HepG2 (cell line): ENCODE measurements around the gene BEAN1. TPM values are rescaled to one million over a fixed set of nuclear protein-coding genes. Genes with fewer than 3 reads are reported as not detected.
A peak's percentile ranks its signal among the peaks of the same experiment; 100 is the strongest.

Source experiments
- DNMT1 ChIP-seq: sonication (generic); formaldehyde crosslinking; IDR thresholded peaks from 2 replicates; pipeline ENCODE4 v1.5.1; 2020; ENCODE audit warnings: mild to moderate bottlenecking, missing genetic modification reagents
- FOXA3 ChIP-seq: IDR thresholded peaks from 2 replicates; pipeline ENCODE4 v1.6.1; 2016; ENCODE audit warnings: missing genetic modification reagents, missing compliant biosample characterization
- HBP1 ChIP-seq: IDR thresholded peaks from 2 replicates; pipeline ENCODE4 v1.6.1; 2016; ENCODE audit warnings: low read depth, control low read depth
- IKZF1 ChIP-seq: fragments of 450-650 bp; IDR thresholded peaks from 2 replicates; pipeline ENCODE4 v1.7.1; 2016
- IRX3 ChIP-seq: sonication (generic); formaldehyde crosslinking; IDR thresholded peaks from 2 replicates; pipeline ENCODE4 v1.8.1; 2023; ENCODE audit warnings: mild to moderate bottlenecking, low read depth, missing genetic modification reagents, borderline replicate concordance
- KDM1A ChIP-seq: IDR thresholded peaks from 2 replicates; pipeline ENCODE4 v1.6.1; 2016; ENCODE audit warnings: missing compliant biosample characterization
- MED13 ChIP-seq: sonication (generic); formaldehyde crosslinking; IDR thresholded peaks from 2 replicates; pipeline ENCODE4 v1.5.0; 2020; ENCODE audit warnings: missing genetic modification reagents
- NR1H2 ChIP-seq: sonication (generic); formaldehyde crosslinking; IDR thresholded peaks from 2 replicates; pipeline ENCODE4 v1.8.1; 2022; ENCODE audit warnings: low read depth, missing genetic modification reagents, borderline replicate concordance
- SP1 ChIP-seq, 2 experiments: fragments of 450-650 bp in 1 of 2; sonication (generic) in 1 of 2; formaldehyde crosslinking in 1 of 2; IDR thresholded peaks; 2 replicates each; pipeline versions ENCODE4 v1.4.0 to v1.6.1; 2016 to 2020; ENCODE audit warnings: missing genetic modification reagents in 1 of 2
- SRSF1 ChIP-seq: fragments of 200-400 bp; formaldehyde crosslinking; optimal IDR thresholded peaks from 2 replicates; pipeline ENCODE3; 2017; ENCODE audit warnings: mild to moderate bottlenecking, low read depth, low read length, moderate library complexity
- SUZ12 ChIP-seq: fragments of 150-350 bp; IDR thresholded peaks from 2 replicates; pipeline ENCODE4 v1.6.1; 2014; ENCODE audit warnings: low read depth, low read length
- ZNF136 ChIP-seq: sonication (generic); formaldehyde crosslinking; IDR thresholded peaks from 2 replicates; pipeline ENCODE4 v1.8.1; 2022; ENCODE audit warnings: low read depth, mild to moderate bottlenecking, moderate library complexity, missing genetic modification reagents
- ZNF234 ChIP-seq: sonication (generic); formaldehyde crosslinking; conservative IDR thresholded peaks from 2 replicates; pipeline ENCODE4 v1.5.1; 2020; ENCODE audit warnings: mild to moderate bottlenecking, missing genetic modification reagents
- ZNF333 ChIP-seq: sonication (generic); formaldehyde crosslinking; IDR thresholded peaks from 2 replicates; pipeline ENCODE4 v1.4.0; 2020; ENCODE audit warnings: mild to moderate bottlenecking, missing genetic modification reagents, borderline replicate concordance
- ZNF350 ChIP-seq: sonication (generic); formaldehyde crosslinking; IDR thresholded peaks from 2 replicates; pipeline ENCODE4 v1.4.0; 2020; ENCODE audit warnings: mild to moderate bottlenecking, low read depth, missing genetic modification reagents, borderline replicate concordance
- ZNF414 ChIP-seq: sonication (generic); formaldehyde crosslinking; IDR thresholded peaks from 2 replicates; pipeline ENCODE4 v1.5.0; 2020; ENCODE audit warnings: missing genetic modification reagents
- ZNF501 ChIP-seq: sonication (generic); formaldehyde crosslinking; IDR thresholded peaks from 2 replicates; pipeline ENCODE4 v1.5.1; 2020; ENCODE audit warnings: mild to moderate bottlenecking, moderate library complexity, missing genetic modification reagents
- ZNF558 ChIP-seq: sonication (generic); formaldehyde crosslinking; IDR thresholded peaks from 2 replicates; pipeline ENCODE4 v1.9.0; 2022; ENCODE audit warnings: mild to moderate bottlenecking, missing genetic modification reagents, borderline replicate concordance
- ZNF615 ChIP-seq: sonication (generic); formaldehyde crosslinking; IDR thresholded peaks from 2 replicates; pipeline ENCODE4 v1.5.0; 2020; ENCODE audit warnings: mild to moderate bottlenecking, missing genetic modification reagents, borderline replicate concordance
- ZNF616 ChIP-seq: sonication (generic); formaldehyde crosslinking; IDR thresholded peaks from 2 replicates; pipeline ENCODE4 v1.5.0; 2020; ENCODE audit warnings: low read depth, mild to moderate bottlenecking, missing genetic modification reagents
- ZNF672 ChIP-seq: sonication (generic); formaldehyde crosslinking; IDR thresholded peaks from 2 replicates; pipeline ENCODE4 v1.8.1; 2022; ENCODE audit warnings: missing genetic modification reagents
- ZNF772 ChIP-seq: sonication (generic); formaldehyde crosslinking; IDR thresholded peaks from 2 replicates; pipeline ENCODE4 v1.5.0; 2020; ENCODE audit warnings: mild to moderate bottlenecking, missing genetic modification reagents
- ZNF781 ChIP-seq: sonication (generic); formaldehyde crosslinking; IDR thresholded peaks from 2 replicates; pipeline ENCODE4 v1.5.1; 2020; ENCODE audit warnings: borderline replicate concordance, mild to moderate bottlenecking, missing genetic modification reagents; ENCODE audit errors: not compliant biosample characterization
- polyA plus RNA-seq, 8 experiments: library from polyadenylated mRNA; depleted of rRNA in 3 of 8; stranded (reverse) in 7 of 8; unstranded in 1 of 8; fragments of >200 nt; fragmentation: Illumina TruSeq in 4 of 8; extraction: Trizol in 4 of 8; gene quantifications; 2 replicates each; pipeline versions ENCODE4 v1.2.1 to v1.2.3, GENCODE V29; 2011 to 2016; ENCODE audit warnings: low read depth in 4 of 8, missing spikeins in 1 of 8, mixed read lengths in 1 of 8; ENCODE audit not compliant: insufficient read depth in 1 of 8
- total RNA-seq, 5 experiments: library from RNA; depleted of rRNA; stranded (reverse); fragments of >200 nt; fragmentation: Illumina TruSeq; extraction: Trizol; gene quantifications; 2 replicates each; pipeline ENCODE4 v1.2.3, GENCODE V29; 2016; ENCODE audit warnings: low read depth in 1 of 5
- TF ChIP-seq, protein P1 (sequence below): sonication (generic); formaldehyde crosslinking; IDR thresholded peaks from 2 replicates; pipeline ENCODE4 v1.8.0; 2023; ENCODE audit warnings: mild to moderate bottlenecking, missing genetic modification reagents
- TF ChIP-seq, protein P2 (sequence below): IDR thresholded peaks from 2 replicates; pipeline ENCODE4 v1.6.1; 2016; ENCODE audit warnings: low read depth, borderline replicate concordance
- TF ChIP-seq, protein P3 (sequence below): sonication (generic); formaldehyde crosslinking; IDR thresholded peaks from 2 replicates; pipeline ENCODE4 v1.4.0; 2020; ENCODE audit warnings: mild to moderate bottlenecking, missing genetic modification reagents

Gene BEAN1
- total and polyA plus RNA-seq, 2 of the 13 experiments (the other 11 are each of a cell fraction or from before 2014, with no cell fraction given), result 0.53 to 1.4 TPM

DNA sequence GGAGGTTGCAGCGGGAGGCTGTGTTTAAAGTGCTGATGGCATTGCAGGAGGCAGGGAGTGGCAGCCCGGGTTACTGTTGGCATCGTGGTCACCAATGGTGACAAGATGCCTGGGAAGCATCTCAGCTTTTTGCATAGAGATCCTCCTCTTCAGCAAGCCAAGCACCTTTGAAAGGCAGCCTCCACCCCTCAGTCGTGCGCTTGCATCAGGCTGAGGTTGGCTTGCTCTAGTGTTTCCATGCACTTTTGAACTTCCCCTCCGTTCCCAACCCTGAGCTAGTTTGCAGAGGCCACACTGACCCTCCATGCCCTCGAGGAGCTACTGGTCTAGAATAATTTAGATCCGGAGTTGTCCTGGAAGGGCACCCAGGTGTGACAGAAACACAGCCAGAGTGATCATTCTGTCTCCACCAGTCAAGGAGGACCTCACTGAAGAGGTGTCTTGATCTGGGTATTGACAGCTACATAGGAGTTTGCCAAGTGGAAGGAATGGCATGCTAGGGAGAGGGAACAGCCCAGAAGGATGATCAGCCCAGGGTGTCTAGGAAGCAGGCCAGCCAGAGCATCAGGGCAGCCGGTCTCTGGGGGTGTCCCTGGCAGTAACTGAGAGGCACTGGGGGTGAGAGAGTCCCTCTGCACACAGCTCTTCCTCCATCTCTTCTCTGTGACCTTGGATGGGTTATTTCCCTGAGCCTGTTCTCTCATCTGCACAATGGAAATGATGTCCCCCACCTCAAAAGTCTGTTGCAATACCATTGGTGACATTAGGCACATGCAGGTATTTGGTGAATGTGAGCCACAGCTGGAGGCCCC is 7.7 kb downstream of the BEAN1 start (continued):
- TF ChIP-seq, protein P1, sequence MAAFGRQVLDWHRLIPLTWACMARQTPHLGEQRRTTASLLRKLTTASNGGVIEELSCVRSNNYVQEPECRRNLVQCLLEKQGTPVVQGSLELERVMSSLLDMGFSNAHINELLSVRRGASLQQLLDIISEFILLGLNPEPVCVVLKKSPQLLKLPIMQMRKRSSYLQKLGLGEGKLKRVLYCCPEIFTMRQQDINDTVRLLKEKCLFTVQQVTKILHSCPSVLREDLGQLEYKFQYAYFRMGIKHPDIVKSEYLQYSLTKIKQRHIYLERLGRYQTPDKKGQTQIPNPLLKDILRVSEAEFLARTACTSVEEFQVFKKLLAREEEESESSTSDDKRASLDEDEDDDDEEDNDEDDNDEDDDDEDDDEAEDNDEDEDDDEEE (CRISPR knock-in tag), result no peak
- TF ChIP-seq HBP1 (CRISPR knock-in tag) (peak; percentile 28; the same call in 1 of the 2 replicates), SP1 (IDR thresholded peaks at IDR 0.05) (no peak), SP1 (CRISPR knock-in tag; IDR thresholded peaks at IDR 0.05) (peak; percentile 10; the same call in 1 of the 2 replicates), MED13 (no peak), ZNF672 (CRISPR knock-in tag) (no peak), ZNF234 (CRISPR knock-in tag) (no peak), ZNF350 (CRISPR knock-in tag) (peak; percentile 74), ZNF781 (no peak), NR1H2 (no peak), IKZF1 (no peak), ZNF501 (CRISPR knock-in tag) (0 out of 2 replicates have a peak, but pooled peaks have one; percentile 53), KDM1A (CRISPR knock-in tag) (no peak), ZNF333 (peak; percentile 29; the same call in 1 of the 2 replicates), ZNF772 (CRISPR knock-in tag) (0 out of 2 replicates have a peak, but pooled peaks have one; percentile 46), ZNF136 (no peak), IRX3 (CRISPR knock-in tag) (no peak), ZNF615 (CRISPR knock-in tag) (no peak), ZNF616 (CRISPR knock-in tag) (no peak), FOXA3 (peak; percentile 60), DNMT1 (CRISPR knock-in tag) (0 out of 2 replicates have a peak, but pooled peaks have one; percentile 19), ZNF414 (CRISPR knock-in tag) (0 out of 2 replicates have a peak, but pooled peaks have one; percentile 52), ZNF558 (CRISPR knock-in tag) (no peak), SUZ12 (no peak), SRSF1 (no peak)
- TF ChIP-seq, protein P2, sequence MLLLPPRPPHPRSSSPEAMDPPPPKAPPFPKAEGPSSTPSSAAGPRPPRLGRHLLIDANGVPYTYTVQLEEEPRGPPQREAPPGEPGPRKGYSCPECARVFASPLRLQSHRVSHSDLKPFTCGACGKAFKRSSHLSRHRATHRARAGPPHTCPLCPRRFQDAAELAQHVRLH (CRISPR knock-in tag), result peak; percentile 91
- TF ChIP-seq, protein P3, sequence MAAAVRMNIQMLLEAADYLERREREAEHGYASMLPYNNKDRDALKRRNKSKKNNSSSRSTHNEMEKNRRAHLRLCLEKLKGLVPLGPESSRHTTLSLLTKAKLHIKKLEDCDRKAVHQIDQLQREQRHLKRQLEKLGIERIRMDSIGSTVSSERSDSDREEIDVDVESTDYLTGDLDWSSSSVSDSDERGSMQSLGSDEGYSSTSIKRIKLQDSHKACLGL, result 0 out of 2 replicates have a peak, but pooled peaks have one; percentile 26
